HEK293 (cell line): ENCODE measurements around the gene INF2.

Experiments used
- CTCF ChIP-seq: fragments of 450-650 bp; formaldehyde crosslinking; IDR thresholded peaks from 2 replicates; pipeline ENCODE4 v1.5.1; 2016; ENCODE audit warnings: missing biosample characterization, missing genetic modification characterization
- PRDM10 ChIP-seq: fragments of 450-650 bp; formaldehyde crosslinking; IDR thresholded peaks from 2 replicates; pipeline ENCODE4 v1.5.1; 2016; ENCODE audit warnings: missing biosample characterization, missing genetic modification characterization
- ZNF626 ChIP-seq: fragments of 450-650 bp; sonication (Bioruptor Pico); formaldehyde crosslinking; IDR thresholded peaks from 2 replicates; pipeline ENCODE4 v1.5.1; 2018; ENCODE audit warnings: missing biosample characterization, missing genetic modification characterization, inconsistent platforms

GRCh38 chr14:104696671-104697316, 7.4 kb downstream of the INF2 start:
- TF ChIP-seq ZNF626 (no peak), PRDM10 (no peak), CTCF (tag by site-specific recombination) (no peak)
